Measurements from ENCODE around the gene PCBP4.

Gene PCBP4

DNA sequence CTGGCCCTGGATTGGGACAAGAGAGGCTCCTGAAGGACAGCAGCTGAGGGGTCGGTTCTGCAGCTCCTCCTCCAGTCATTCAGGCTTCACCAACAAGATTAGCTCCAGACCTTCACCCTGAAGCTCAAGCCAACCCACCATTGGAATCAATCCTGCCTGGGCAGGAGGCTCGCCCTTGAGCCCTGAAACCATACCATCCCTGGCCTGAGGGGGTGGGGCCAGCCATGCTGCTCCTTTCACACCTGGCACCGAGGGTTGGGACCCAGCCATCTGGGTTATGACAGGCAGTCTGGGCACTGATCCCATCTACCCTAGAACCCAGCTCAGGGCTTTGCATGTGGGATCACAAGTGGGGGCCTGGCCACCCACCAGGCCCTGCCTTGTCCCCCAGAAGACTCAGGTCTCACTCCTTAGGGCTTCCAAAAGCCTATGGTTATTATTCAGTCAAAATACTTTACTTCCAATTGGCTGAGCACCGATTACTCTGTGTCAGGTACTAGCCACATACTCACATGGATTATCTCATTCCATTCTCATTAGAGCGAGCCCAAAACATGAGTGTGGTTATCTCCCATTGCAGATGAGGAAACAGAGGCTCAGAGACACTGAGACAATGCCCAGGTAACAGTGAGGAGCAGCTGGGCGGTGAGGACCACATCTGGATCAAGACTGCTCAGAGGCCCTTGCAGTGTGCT lies 3.5 kb upstream of the PCBP4 start:
- DNase-seq: no peak

- DNase-seq: no peak
Measured at GRCh38 chr3:51969841-51970240, 2.6 kb upstream of the PCBP4 start.

- no peak for DNase-seq
Measured at GRCh38 chr3:51968883-51969678, 1.8 kb upstream of the PCBP4 start.

GRCh38 chr3:51968170-51968775 lies 1.0 kb upstream of the PCBP4 start:
- no peak for DNase-seq

DNA sequence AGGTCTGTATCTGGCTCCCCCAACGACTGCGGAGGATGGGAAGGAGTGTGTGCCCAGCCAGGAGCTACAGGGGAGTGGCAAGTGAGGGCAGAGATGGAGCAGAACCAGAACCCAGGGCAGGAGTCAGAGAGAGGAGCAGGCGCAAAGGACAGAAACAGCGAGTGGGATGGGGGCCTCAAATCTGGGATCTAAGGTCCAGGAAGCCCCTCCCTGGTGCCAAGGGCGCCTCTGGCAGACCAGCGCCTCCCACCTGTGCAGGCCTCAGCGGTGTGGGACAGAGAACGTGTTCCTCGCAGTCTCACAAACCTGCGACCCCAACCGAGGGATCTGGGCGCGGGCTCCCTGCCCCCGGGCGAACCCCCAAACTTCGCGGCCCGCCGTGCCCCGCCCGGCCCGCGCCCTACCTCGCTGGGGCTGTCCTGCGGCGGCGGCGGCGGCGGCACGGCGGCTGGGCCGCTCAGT lies 301 bp downstream of the PCBP4 start:
- no peak for DNase-seq

DNA sequence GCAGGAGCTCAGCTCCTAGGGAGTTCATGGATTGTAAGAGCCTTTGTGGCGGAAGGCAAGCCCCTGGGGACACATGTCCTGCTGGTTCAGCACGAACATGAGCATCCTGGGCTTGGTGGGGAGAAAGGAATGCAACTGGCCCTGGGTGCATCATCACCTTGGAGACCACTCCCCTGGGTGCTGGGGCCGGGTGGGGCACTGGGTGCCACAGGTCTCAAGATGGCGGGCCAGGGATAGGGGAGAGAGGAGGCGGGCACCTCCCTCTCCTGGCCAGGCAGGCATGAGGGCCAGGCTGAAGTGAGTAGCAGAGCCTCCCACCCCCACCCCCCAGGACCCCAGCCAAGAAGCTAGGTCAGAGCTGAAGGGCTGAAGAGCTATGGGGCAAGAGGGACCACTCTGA lies 768 bp downstream of the PCBP4 start:
- DNase-seq: no peak

DNA sequence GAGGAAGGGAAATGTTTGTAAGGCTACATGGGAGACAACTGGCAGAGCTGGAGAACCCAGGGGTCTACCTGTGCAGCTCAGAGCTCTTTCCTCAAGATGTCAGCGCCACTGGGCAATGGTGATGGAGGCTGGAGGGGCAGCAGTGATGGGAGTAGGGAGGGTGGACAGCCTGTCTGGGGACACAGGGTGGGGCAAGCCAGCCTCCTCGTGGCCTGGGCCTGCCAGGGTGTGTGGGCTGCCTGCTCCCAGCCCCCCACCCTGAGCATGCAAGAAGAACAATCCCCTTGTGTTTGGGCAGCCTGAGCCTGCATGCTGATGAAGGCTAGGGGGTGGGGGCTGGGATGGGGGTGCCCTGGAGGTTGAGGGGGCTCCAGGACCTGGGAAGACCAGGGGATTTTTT lies 1.2 kb downstream of the PCBP4 start:
- DNase-seq: no peak

DNA sequence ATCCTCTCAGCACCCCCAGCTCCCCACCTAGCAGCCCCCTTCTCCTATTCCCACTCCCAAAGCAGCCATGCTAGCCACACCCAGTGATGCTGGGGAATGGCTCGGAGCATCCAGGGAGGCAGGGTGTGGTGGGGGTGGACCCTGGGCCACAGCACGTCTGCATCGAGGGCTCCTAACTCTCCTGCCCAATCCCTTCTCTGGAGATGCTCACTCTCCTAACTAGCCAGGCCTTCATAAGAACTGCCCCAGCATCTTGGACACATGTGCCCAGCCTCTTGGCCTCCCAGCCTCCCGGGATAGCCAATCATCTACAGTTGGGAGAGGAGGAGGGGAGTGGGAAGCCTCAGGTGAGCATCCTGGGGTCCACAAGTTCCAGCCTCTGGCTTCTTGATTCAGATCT lies 2.7 kb downstream of the PCBP4 start:
- DNase-seq: no peak

GRCh38 chr3:51963951-51964451 lies 3.3 kb downstream of the PCBP4 start:
- DNase-seq: no peak

DNA sequence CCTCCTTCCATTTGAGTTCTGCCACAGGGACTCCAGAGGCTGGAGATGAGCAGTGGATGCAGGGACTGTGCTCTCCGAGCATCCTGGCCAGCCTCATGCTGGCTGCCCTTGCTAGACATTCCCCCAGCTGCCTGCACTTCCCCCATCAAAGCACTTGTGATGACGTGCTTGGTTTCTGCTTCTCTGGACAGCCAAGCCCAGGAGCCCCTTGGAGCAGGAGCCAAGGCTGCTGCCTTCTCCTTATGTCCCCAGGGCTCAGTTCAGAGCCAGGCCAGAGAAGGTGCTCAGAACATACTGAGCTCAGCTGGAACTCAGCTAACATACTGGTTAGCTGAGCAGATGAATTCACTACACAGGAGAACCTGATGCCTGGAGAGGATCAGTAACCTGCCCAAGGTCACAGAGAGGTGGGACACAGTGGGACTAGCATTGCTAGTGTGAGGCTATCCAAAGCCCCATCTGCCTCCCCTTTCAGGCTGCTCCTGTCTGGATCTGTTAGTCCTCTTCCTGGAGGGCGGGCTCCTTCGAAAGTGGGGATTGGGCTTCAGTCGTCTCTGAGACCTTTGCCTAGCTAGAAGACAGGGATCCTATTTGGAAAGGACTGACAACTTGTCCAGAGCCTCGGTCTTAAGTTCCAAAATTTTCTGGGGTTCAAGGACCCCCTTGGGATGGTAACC lies 4.3 kb downstream of the PCBP4 start:
- DNase-seq: no peak

DNA sequence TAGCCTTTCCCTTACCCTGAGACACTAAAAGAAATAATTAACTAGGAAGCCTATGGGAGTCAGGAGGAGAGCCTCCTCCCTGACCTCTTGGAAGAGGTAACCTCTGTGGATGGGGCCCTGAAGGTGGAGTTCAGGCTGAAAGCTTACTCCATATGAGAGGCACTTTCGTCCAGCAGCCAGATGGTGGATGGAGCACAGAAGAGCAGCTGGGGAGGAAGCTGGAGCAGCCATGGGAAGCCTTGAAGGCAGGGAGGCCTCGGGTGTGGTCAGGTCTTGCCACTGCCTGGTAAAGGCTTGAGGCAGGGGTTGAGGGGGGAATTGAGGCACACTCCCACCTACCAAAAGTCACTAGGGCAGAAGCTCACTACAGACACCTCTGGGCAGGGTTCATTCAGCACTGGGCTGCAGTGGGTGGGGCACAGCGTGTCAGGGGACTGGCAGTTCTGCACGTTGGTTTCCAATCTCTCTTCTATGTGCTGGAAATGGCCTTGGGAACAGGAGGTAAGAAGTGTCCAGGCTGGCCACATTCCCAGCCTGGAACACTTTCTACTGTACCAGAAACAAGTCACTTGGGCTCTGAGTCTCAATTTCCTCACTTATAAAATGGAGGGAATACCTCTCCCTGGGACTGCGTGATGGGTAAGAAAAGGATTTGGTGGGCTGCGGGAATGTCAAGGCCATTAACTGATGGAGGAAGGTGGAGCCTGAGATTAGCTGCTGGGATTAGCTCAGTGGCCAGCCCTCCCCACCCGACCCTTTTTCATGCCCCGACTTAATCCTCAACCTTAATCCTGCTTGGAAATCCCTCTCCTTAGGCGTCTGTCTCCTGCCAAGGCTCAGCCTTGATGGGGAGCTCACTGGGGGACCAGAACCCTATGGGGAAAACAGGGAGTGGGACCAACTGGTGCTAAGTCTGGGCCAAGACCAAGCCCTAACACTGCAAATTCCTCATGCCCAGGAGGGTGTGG lies 5.4 kb downstream of the PCBP4 start:
- no peak for DNase-seq

DNA sequence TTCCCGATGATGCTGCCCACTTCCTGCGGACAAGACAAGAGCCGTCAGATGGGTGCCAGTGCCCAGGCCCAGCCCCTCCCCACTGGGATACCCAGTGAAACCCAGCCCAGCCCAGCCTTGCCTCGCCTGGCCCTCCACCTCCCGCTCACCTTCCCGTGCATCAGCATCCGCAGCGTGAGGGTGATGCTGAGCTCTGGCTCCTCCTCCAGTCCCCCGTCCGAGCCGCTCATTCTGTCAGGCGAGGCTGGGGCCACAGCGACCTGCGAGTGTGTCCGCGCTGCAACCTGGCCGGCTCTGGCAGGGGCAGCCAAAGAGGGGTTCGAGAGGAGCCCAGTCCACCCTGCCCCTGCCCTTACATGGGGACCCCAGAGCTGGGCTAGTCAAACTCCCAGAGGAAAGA lies 6.2 kb downstream of the PCBP4 start:
- no peak for DNase-seq

- no peak for DNase-seq
Measured at GRCh38 chr3:51960386-51960785, 6.9 kb downstream of the PCBP4 start.

DNA sequence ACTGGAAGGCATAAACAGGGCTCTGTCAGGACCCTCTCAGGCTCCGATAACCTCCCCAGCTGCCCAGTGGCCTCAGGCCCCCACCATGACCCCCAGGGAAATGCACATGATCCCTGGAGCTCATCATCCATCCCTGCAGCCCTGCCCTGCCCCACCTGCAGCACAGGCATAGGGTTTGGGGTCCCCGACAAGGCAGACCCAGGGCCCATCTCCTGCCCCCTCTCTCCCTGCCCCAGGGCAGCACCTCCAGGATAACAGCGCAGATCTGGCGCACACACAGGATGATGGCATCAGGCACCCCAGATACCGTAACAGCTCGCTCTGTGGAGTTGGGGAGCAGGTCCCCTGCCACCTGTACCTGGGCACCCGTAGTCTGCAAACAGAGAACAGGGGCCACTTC lies 7.6 kb downstream of the PCBP4 start:
- DNase-seq: no peak

DNA sequence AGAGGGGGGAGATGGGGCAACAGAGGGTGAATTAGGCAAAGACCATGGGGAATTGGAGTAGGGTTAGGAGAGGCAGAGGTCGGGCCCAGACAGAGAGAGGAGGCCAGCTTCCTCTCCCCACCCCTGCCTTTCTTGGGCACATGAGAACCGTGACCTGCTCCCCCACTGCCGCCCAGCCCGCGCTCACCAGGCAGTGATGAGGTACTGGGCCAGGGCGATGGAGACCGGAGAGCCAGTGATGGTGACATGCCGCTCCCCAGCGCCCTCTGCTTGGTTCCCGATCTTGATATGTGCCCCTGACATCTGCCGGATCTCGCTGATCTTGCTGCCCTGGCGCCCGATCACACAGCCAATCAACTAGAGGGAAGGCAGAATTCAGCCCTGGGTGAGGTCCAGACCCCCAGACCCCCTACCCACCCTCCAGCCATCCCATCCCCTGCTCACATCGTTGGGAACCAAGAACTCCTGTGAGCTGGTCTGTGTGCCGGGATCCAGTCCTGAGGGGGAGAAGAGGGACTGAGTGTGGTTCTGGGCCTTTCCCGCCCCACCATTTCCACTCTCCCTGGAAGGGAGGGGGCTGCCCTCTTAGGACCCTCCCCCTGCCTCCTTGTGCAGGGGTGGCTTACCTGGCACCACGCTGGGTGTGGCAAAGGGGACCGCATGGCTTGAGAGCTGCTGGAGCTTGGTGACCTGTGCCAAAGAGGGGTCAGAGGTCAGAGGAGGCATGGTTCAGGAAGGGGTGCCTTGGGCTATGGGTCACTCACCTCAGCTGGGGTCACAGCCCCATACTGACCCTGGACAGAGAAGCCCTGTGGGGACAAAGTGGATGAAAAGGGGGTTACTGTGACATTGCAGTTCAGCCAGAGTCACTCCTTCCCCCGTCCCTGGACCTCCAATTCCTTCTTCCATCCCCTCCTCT lies 8.4 kb downstream of the PCBP4 start:
- no peak for DNase-seq

GRCh38 chr3:51957520-51958205 lies 9.6 kb downstream of the PCBP4 start:
- no peak for DNase-seq

GRCh38 chr3:51955893-51956770 lies 11.1 kb downstream of the PCBP4 start:
- DNase-seq: peak in 1 of 2 donors; percentile 21

DNA sequence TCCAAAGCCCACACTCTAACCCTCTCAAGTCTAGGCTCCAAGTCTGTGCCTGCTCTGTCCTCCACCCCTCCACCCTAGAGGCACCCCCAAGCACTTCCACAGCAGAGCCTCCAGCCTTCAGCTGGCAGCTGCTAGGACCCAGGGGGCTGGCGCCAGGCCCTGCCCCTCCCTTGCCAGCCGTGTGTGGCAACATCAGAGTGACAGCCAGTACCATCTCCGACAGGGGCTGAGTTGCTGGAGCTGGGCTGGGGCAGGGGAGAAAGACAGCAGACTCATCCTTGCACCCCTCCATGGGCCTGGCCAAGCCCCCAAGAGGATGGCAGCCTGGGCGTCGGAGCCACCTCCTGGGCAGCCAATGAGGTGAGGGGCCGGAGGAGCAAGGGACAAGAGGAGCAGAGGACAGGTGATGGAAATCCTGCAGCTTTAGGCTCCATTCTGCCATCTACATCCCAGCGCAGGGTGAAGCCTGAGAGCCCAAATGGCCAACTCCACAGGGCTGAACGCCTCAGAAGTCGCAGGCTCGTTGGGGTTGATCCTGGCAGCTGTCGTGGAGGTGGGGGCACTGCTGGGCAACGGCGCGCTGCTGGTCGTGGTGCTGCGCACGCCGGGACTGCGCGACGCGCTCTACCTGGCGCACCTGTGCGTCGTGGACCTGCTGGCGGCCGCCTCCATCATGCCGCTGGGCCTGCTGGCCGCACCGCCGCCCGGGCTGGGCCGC lies 11.9 kb downstream of the PCBP4 start, which contains the start of gene GPR62:
GPR62 (plus strand) TSS at position 207 of the 718 bp plus-strand sequence; CDS start at position 479, 272 bp downstream.
- DNase-seq: no peak

All from inflammatory macrophage (primary cell).